ENCODE measurements around the gene RAB10.
"Not testable (repeated sequence)": the region's sequence is repeated elsewhere in the genome, so short reads cannot be mapped to it uniquely, and the experiment has no call there.

Gene RAB10

GRCh38 chr2:26100384-26100783 is 66.5 kb downstream of the RAB10 start:
- no peak for DNase-seq

DNA sequence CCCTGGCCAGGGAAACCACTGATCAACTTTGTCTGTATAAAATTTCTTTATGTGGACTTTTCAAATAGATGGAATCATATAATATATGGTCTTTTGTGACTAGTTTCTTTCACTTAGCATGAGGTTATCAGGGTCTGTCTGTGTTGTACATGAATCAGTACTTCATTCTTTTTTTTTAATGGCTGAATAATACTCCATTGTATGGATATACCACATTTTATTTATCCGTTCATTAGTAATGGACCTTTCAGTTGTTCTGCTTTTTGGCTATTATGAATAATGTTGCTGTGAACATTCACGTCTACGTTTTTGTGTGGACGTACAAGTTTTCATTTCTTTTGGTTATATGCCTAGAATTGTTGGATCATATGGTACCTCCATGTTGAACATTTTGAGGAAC is 69.9 kb downstream of the RAB10 start:
- no peak for DNase-seq

DNA sequence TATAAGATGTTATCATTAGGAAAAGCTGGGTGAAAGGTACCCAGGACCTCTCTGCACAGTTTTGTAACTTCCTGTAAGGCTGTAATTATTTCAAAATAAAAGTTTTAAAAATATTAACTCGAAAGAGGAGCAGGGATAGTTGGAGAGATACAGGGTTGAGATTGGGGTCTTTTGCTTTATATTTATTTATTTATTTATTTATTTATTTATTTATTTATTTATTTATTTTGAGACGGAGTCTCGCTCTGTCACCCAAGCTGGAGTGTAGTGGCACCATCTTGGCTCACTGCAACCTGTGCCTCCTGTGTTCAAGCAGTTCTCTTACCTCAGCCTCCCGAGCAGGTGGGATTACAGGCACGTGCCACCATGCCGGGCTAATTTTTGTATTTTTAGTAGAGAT is 74.8 kb downstream of the RAB10 start:
- DNase-seq, result not testable (repeated sequence)

DNA sequence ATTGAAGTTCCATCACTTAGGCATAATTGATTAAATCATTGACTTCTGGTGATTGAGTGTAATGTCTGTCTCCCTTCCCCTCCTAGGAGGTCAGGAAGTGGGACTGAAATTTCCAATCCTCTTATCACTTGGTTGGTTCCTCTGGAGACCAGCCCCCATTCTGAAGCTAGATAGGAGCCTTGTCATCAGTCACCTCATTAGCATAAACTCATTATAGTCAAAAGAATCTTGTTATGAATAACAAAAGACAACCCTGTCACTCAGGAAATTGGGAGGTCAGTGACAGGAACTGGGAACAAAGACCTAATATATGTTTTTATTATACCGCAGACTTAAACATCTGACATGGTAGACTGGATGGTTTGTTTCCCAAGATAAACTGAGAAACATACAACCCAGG is 78.3 kb downstream of the RAB10 start:
- DNase-seq, result no peak

GRCh38 chr2:26114151-26114550 is 80.3 kb downstream of the RAB10 start:
- DNase-seq, result no peak

GRCh38 chr2:26118682-26119081 is 84.8 kb downstream of the RAB10 start:
- DNase-seq, result no peak

- DNase-seq, result no peak
These were observed 85.6 kb downstream of the RAB10 start for GRCh38 chr2:26119521-26119920.

DNA sequence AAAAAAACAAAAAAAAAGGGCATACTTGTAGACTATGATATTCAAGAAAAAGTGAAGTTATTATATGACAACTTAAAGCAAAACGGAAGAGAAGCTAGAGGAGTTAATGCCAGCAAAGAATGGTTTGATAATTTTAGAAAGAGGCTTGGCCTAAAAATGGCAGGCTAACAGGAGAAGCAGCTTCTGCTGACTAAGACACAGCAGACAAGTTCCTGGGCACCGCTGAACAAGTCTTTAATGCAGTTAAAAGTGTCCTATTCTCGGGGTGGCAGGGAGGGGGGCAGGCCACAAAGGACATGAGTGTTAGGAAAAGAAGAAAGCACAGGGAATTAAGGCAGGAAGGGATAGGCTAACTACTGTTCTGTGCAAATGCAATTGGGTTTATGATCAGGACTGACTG is 88.7 kb downstream of the RAB10 start:
- DNase-seq, result no peak

DNA sequence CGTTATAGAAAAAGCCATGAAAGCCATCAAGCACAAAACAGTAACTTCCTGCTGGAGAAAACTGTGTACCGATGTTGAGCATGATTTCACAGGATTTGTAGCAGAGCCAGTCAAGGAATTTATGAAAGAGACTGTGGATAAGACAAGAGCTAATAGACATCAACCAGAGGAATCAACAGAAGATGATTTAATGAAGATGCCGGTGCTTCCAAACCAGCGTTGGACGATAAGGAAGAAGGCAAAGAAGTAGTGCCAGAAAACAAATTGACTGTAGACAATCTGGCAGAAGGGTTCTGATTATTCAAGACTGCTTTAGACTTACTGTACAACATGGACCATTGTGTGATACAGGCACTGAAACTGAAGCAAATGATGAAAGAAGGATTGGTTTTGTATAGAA is 89.5 kb downstream of the RAB10 start:
- no peak for DNase-seq

DNA sequence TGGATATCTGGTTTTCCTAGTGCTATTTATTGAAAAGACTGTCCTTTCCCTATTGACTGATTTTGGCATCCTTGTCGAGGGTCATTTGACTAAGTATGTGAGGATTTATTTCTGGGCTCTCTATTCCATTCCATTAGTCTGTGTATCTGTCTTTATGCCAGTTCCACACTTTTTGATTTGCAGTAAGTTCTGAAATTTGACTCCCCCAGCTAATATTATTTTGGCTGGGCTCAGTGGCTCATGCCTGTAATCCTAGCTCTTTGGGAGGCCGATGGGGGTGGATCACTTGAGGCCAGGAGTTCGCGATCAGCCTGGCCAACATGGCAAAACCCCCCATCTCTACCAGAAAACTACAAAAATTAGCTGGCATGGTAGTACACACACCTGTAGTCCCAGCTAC is 92.2 kb downstream of the RAB10 start:
- no peak for DNase-seq

DNA sequence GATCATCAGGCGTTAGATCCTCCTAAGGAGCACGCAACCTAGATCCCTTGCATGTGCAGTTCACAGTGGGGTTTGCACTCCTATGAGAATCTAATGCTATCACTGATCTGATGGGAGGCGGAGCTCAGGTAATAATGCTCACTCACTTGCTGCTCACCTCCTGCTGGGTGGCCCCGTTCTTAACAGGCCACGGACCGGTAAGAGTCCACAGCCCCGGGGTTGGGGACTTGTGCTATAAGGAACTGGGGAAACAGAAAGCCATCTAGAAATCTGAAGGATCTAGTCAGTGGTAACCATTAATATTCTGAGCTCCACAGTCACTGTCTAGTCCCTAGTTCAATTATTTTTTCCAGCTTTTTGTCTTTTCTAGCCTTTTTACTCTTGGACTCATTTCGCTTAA is 94.3 kb downstream of the RAB10 start:
- DNase-seq, result no peak

GRCh38 chr2:26130763-26131162 is 96.9 kb downstream of the RAB10 start:
- no peak for DNase-seq

GRCh38 chr2:26136451-26136850 is 102.6 kb downstream of the RAB10 start:
- no peak for DNase-seq

- DNase-seq, result no peak
These were observed 105.6 kb downstream of the RAB10 start for GRCh38 chr2:26139269-26140183.

DNA sequence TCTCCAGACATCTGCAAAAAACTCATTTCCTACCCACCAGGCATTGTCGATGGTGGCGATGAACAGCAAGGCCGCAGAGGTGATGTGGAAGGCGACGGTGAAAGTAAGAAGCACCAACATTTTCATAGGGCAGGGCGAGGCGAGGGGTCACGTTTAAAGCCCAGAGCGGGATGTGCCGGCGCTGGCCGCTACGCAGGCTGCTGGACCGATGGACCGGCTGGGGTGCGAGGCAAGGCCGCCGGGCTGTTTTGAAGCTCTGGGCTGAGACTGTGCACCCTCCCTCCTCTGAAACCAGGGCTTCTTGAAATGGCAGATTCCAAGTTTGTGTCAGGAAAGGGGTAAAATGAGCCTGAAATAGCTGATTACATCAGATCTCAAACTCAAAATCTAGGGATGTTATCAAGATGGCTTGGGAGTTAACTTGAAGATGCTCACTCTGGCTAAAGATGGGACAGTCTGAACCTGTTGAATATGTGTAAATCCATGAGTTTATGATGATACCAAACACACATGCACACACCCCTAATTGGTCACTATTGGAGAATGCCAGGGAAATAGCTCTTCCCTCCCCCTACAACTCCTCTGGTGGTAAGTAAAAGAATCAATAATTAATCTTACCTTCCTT is 107.4 kb downstream of the RAB10 start:
- DNase-seq, result no peak

GRCh38 chr2:26144031-26144430 is 110.1 kb downstream of the RAB10 start:
- no peak for DNase-seq

DNA sequence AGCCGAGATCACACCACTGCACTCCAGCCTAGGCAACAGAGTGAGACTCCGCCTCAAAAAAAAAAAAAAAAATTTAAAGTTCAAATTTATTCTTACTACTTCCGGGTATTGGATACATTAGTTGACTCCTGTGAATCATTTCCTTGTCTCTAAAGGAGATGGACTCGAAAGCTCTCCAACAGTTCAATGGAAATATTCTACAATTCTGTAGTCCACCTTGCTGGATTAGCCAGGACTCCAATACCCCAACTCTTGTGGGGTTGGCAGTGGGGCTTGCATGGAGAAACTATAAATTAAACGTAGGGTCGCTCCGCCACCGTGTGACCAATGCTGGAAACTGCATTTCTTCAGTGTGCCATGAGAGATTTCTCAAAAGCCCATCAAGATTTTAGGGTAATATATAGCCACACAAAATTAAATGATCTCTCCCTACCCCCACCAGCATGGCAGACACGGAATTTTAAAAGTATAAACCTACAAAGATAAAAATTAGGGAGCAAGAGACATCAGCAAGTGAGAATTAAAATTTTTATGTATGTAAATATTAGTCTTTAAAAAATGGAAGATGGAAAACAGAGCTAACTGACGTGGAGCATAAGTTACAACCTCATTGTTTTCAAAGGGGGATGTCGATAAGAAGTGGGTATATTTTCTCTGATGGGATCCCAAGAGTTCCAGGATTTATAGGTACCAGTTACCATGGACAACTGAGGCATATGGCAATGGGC is 111.2 kb downstream of the RAB10 start:
- peak; percentile 21 for DNase-seq

DNA sequence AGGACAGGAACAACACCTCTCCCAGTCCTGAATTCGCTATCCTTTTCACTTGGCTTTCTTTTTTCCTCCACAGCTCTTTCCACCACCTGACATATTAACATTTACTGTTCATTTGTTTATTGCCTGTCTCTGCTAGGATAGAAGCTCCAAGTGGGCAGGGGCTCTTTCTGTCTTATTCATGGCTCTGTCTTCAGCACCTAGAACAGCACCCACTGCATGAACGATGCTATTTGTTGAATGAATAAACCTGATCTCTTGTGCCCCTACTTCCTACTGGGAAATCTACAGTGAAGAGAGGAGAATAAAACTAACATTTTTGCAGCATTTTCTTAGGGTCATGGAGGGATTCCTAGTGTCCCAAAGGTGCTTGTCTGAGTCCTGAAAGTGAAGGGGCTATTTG is 114.6 kb downstream of the RAB10 start:
- no peak for DNase-seq

- DNase-seq, result no peak
These were observed 116.4 kb downstream of the RAB10 start for GRCh38 chr2:26150243-26150642.

DNA sequence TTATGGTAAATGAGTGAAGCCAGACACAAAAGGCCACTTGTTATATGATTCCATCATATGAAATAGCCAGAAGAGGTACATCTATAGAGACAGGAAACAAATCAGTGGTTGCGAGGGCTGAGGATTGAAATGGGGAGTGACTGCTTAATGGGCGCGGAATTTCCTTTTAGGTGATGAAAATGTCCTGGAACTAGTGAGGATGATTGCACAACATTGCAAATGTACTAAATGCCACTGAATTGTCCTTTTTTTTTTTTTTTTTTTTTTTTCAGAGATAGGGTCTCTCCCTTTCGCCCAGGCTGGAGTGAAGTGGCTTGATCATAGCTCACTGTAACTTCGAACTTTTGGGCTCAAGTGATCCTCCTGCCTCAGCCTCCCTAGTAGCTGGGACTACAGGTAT is 123.7 kb downstream of the RAB10 start:
- DNase-seq, result no peak

DNA sequence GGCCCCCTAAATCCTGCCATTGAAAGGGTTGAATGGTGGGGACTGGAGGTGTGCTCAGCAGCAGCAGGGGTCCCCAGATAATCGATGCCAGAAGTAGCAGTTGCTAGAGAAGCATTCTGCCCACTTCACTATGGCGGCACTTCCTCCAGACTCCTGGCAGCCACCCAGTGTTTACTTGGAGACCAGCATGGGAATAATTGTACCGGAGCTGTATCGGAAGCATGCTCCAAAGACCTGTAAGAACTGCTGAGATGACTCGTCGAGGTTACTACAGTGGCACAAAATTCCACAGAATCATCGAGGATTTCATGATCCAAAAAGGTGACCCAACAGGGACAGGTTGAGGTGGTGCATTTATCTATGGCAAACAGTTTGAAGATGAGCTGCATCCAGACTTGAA is 128.0 kb downstream of the RAB10 start:
- DNase-seq, result no peak

DNA sequence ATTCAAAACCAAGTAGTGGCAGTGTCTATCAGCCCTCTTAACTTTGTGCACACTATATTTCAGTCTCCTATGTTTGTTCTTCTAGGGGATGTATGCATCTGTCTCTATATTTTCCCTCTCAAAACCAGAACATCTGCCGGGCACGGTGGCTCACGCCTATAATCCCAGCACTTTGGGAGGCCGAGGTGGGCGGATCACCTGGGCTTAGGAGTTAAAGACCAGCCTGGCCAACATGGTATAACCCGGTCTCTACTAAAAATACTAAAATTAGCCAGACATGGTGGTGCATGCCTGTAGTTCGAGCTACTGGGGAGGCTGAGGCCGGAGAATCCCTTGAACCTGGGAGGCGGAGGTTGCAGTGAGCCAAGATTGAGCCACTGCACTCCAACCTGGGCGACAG is 129.1 kb downstream of the RAB10 start:
- DNase-seq, result no peak

DNA sequence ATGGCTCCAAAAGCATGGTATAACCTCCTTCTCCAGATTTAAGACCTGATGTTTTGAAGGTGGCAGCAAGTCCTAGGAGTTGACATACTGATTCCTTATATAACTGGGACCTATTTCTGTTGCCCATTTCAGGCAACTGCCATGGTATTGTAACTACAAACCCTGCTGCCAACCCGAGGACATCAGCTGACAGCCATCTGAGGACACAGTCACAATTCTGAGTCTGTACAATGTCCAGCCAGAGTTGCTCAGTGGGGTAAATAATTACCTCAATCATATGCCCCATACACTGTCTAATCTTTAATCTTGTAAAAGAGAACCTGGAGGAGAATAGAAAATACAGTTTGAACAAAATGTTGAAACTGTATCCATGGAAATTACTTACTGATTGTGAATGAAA is 130.3 kb downstream of the RAB10 start:
- DNase-seq, result no peak

All from effector CD8-positive, alpha-beta T cell (primary cell).